CD8-positive, alpha-beta memory T cell (primary cell): ENCODE measurements around the gene TOP2A. TPM values are rescaled to one million over a fixed set of nuclear protein-coding genes. Genes with fewer than 3 reads are reported as not detected.
"Not testable (repeated sequence)": the region's sequence is repeated elsewhere in the genome, so short reads cannot be mapped to it uniquely, and the experiment has no call there.

Experiments
- CTCF ChIA-PET: fragments of 350-600 bp; sonication (Branson Sonifier 250); formaldehyde crosslinking; loops from one replicate; lab custom pipeline; 2021; ENCODE audit warnings: antibody characterized with exemption; lab: Charles Lee
- POLR2A ChIA-PET: fragments of 350-600 bp; sonication (Branson Sonifier 250); formaldehyde crosslinking; loops from one replicate; lab custom pipeline; 2021; ENCODE audit warnings: antibody characterized with exemption; lab: Charles Lee
- DNase-seq, 5 donors: peaks; one replicate each; pipeline versions ENCODE4 v3.0.0 to v3.0.0-alpha.2; 2020 to 2022; ENCODE audit warnings: mixed read lengths in 1 of 5
- H3K27ac ChIP-seq: one replicate; pipeline ENCODE4 v1.7.0; 2013; ENCODE audit warnings: low read depth, mild to moderate bottlenecking, low read length, moderate library complexity
- H3K27me3 ChIP-seq: 2 replicates; pipeline ENCODE4 v1.7.0; 2013; ENCODE audit warnings: low read length, mild to moderate bottlenecking; ENCODE audit not compliant: insufficient read depth, poor library complexity, severe bottlenecking
- H3K36me3 ChIP-seq: 2 replicates; pipeline ENCODE4 v1.7.0; 2013; ENCODE audit warnings: mild to moderate bottlenecking, low read length, moderate library complexity; ENCODE audit not compliant: insufficient read depth
- H3K4me1 ChIP-seq: 2 replicates; pipeline ENCODE4 v1.7.0; 2013; ENCODE audit warnings: mild to moderate bottlenecking, low read length, moderate library complexity; ENCODE audit not compliant: insufficient read depth
- H3K4me3 ChIP-seq: 2 replicates; pipeline ENCODE4 v1.7.0; 2013; ENCODE audit warnings: mild to moderate bottlenecking, low read length
- H3K9me3 ChIP-seq: 2 replicates; pipeline ENCODE4 v1.7.0; 2013; ENCODE audit warnings: mild to moderate bottlenecking, low read length
- H3K27ac Mint-ChIP-seq, 8 donors: one replicate each; pipeline ENCODE4 v1.8.0; 2020 to 2021; ENCODE audit warnings: mixed read lengths in 8 of 8, mild to moderate bottlenecking in 6 of 8, inconsistent platforms in 3 of 8, moderate library complexity in 3 of 8
- H3K27me3 Mint-ChIP-seq, 2 donors: one replicate each; pipeline ENCODE4 v1.8.0; 2020 to 2021; ENCODE audit warnings: mixed read lengths in 2 of 2, mild to moderate bottlenecking in 1 of 2, moderate library complexity in 1 of 2
- H3K36me3 Mint-ChIP-seq, 3 donors: one replicate each; pipeline ENCODE4 v1.8.0; 2020 to 2021; ENCODE audit warnings: mixed read lengths in 3 of 3, inconsistent platforms in 1 of 3, mild to moderate bottlenecking in 1 of 3
- H3K4me1 Mint-ChIP-seq, 3 donors: one replicate each; pipeline ENCODE4 v1.8.0; 2020 to 2021; ENCODE audit warnings: mixed read lengths in 3 of 3, inconsistent platforms in 1 of 3, mild to moderate bottlenecking in 1 of 3
- H3K4me3 Mint-ChIP-seq, 7 donors: one replicate each; pipeline ENCODE4 v1.8.0; 2020 to 2021; ENCODE audit warnings: mixed read lengths in 7 of 7, mild to moderate bottlenecking in 6 of 7, moderate library complexity in 4 of 7, inconsistent platforms in 2 of 7
- H3K9me3 Mint-ChIP-seq, 5 donors: one replicate each; pipeline ENCODE4 v1.8.0; 2020 to 2022; ENCODE audit warnings: mixed read lengths in 5 of 5, mild to moderate bottlenecking in 3 of 5, moderate library complexity in 2 of 5, inconsistent platforms in 1 of 5
- polyA plus RNA-seq: library from polyadenylated mRNA; unstranded; fragments of 300-500 nt; fragmentation: Illumina TruSeq; gene quantifications from one replicate; pipeline ENCODE4 v1.2.3, GENCODE V29; 2021
- total RNA-seq, 2 experiments: library from RNA; stranded (reverse); gene quantifications; one replicate each; pipeline ENCODE4 v1.2.3, GENCODE V29; 2021

TOP2A gene
- total and polyA plus RNA-seq, 3 experiments from 2014 or later = 0.86 to 143 (median 138) TPM

GRCh38 chr17:40382251-40382650, 35.4 kb downstream of the TOP2A start:
- Mint-ChIP-seq H3K9me3 (no peaks in the 10 kb centered on the region), H3K27me3 (peaks cover 0 to 3% of the 10 kb centered on the region in 2 donors), H3K36me3 (no peaks in the 10 kb centered on the region), H3K4me1 (no peaks in the 10 kb centered on the region), H3K27ac (no peak overlapping the region), H3K4me3 (no peak overlapping the region)
- H3K36me3 ChIP-seq = no peaks in the 10 kb centered on the region
- no peaks in the 10 kb centered on the region for H3K9me3 ChIP-seq
- DNase-seq = no peak
- POLR2A ChIA-PET = no interaction called here
- H3K27ac ChIP-seq = no peak overlapping the region
- H3K4me1 ChIP-seq = no peaks in the 10 kb centered on the region
- H3K4me3 ChIP-seq = no peak overlapping the region
- no peaks in the 10 kb centered on the region for H3K27me3 ChIP-seq
- CTCF ChIA-PET = no interaction called here

- POLR2A ChIA-PET = interaction anchor here (0.5 kb wide), 1 partner anchor 96 kb away, joined by 3 read pairs; no protein-coding TSS in a partner anchor
- CTCF ChIA-PET = no interaction called here
- Mint-ChIP-seq H3K27ac (no peak overlapping the region), H3K36me3 (peaks cover 0 to 1% (median 0%) of the 10 kb centered on the region in 3 donors), H3K4me3 (no peak overlapping the region), H3K27me3 (peaks cover 4 to 9% of the 10 kb centered on the region in 2 donors), H3K9me3 (no peaks in the 10 kb centered on the region), H3K4me1 (peaks cover 0 to 5% (median 4%) of the 10 kb centered on the region in 3 donors)
- no peaks in the 10 kb centered on the region for H3K36me3 ChIP-seq
- H3K9me3 ChIP-seq = no peaks in the 10 kb centered on the region
- H3K27ac ChIP-seq = no peak overlapping the region
- no peaks in the 10 kb centered on the region for H3K4me1 ChIP-seq
- no peak overlapping the region for H3K4me3 ChIP-seq
- H3K27me3 ChIP-seq = no peaks in the 10 kb centered on the region
- DNase-seq = no peak
Measured at GRCh38 chr17:40378966-40379365, 38.7 kb downstream of the TOP2A start.

DNA sequence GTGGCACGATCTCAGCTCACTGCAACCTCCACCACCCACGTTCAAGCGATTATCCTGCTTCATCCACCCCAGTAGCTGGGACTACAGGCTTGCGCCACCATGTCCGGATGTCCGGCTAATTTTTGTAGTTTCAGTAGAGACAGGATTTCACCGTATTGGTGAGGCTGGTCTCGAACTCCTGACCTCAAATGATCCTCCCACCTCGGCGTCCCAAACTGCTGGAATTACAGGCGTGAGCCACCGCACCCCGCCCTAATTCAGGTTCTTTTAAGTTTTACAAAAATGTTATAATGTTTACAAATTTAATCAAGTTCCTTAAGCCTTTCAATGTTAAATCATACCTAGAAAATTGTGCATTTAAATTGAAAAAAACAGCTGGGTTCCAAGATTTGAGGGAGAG, 39.9 kb downstream of the TOP2A start:
- Mint-ChIP-seq H3K4me3 (no peak overlapping the region), H3K9me3 (no peaks in the 10 kb centered on the region), H3K27ac (no peak overlapping the region), H3K36me3 (peaks cover 0 to 1% (median 0%) of the 10 kb centered on the region in 3 donors), H3K4me1 (peaks cover 0 to 5% (median 4%) of the 10 kb centered on the region in 3 donors), H3K27me3 (peaks cover 4 to 9% of the 10 kb centered on the region in 2 donors)
- H3K4me1 ChIP-seq = no peaks in the 10 kb centered on the region
- H3K27me3 ChIP-seq = no peaks in the 10 kb centered on the region
- CTCF ChIA-PET = interaction anchor here (1.4 to 1.5 kb wide), 2 partner anchors 19 to 182 kb away, joined by 4 to 6 read pairs; no protein-coding TSS in a partner anchor
- POLR2A ChIA-PET = no interaction called here
- DNase-seq = no peak
- no peak overlapping the region for H3K27ac ChIP-seq
- no peak overlapping the region for H3K4me3 ChIP-seq
- H3K36me3 ChIP-seq = no peaks in the 10 kb centered on the region
- no peaks in the 10 kb centered on the region for H3K9me3 ChIP-seq

DNA sequence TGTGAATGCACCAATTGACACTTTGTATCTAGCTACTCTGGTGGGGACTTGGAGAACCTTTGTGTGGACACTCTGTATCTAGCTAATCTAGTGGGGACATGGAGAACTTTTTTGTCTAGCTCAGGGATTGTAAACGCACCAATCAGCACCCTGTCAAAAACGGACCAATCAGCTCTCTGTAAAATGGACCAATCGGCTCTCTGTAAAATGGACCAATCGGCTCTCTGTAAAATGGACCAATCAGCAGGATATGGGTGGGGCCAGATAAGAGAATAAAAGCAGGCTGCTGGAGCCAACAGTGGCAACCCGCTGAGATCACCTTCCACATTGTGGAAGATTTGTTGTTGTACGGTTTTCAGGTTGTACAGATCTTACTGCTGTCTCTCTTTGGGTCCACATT, 41.2 kb downstream of the TOP2A start:
- peak in 1 of 5 donors; percentile 23 for DNase-seq
- H3K27ac ChIP-seq, H3K4me1 Mint-ChIP-seq, H3K27ac Mint-ChIP-seq, H3K27me3 Mint-ChIP-seq, H3K36me3 ChIP-seq, H3K4me3 Mint-ChIP-seq, H3K36me3 Mint-ChIP-seq, H3K4me3 ChIP-seq, H3K4me1 ChIP-seq, H3K27me3 ChIP-seq, H3K9me3 Mint-ChIP-seq, POLR2A ChIA-PET, H3K9me3 ChIP-seq: not testable (repeated sequence)
- CTCF ChIA-PET = interaction anchor here (0.7 to 1.5 kb wide), 2 partner anchors 184 to 193 kb away, joined by 3 to 4 read pairs; no protein-coding TSS in a partner anchor

DNA sequence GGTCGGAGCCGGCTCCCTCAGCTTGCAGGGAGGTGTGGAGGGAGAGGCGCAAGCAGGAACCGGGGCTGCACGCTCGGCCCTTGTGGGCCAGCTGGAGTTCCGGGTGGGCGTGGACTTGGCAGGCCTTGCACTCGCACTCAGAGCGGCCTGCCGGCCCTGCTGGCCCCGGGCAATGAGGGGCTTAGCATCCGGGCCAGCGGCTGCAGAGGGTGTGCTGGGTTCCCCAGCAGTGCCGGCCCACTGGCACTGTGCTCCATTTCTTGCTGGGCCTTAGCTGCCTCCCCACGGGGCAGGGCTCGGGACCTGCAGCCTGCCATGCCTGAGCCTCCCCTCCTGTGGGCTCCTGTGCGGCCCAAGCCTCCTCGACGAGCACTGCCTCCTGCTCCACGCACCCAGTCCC, 41.9 kb downstream of the TOP2A start:
- H3K9me3 ChIP-seq, H3K27me3 ChIP-seq, H3K4me1 Mint-ChIP-seq, H3K36me3 ChIP-seq, H3K4me1 ChIP-seq, POLR2A ChIA-PET, DNase-seq, H3K27ac ChIP-seq, H3K27me3 Mint-ChIP-seq, H3K36me3 Mint-ChIP-seq, H3K4me3 ChIP-seq, H3K4me3 Mint-ChIP-seq, H3K27ac Mint-ChIP-seq, H3K9me3 Mint-ChIP-seq: not testable (repeated sequence)
- CTCF ChIA-PET = interaction anchor here (0.9 to 1.4 kb wide), 2 partner anchors 13 to 157 kb away, joined by 3 read pairs; no protein-coding TSS in a partner anchor

- H3K9me3 Mint-ChIP-seq = no peaks in the 10 kb centered on the region
- Histone ChIP-seq H3K27ac (no peak overlapping the region), H3K4me1 (no peaks in the 10 kb centered on the region), H3K27me3 (no peaks in the 10 kb centered on the region), H3K36me3 (no peaks in the 10 kb centered on the region), H3K4me3 (no peak overlapping the region), H3K9me3 (no peaks in the 10 kb centered on the region)
- CTCF ChIA-PET = interaction anchor here (0.9 to 1.4 kb wide), 2 partner anchors 12 to 158 kb away, joined by 3 read pairs; no protein-coding TSS in a partner anchor
- H3K36me3 Mint-ChIP-seq = peaks cover 0 to 1% (median 0%) of the 10 kb centered on the region in 3 donors
- H3K4me1 Mint-ChIP-seq = peaks cover 3 to 10% (median 8%) of the 10 kb centered on the region in 3 donors
- no peak for DNase-seq
- H3K27me3 Mint-ChIP-seq = peaks cover 4 to 9% of the 10 kb centered on the region in 2 donors
- POLR2A ChIA-PET = no interaction called here
- H3K27ac Mint-ChIP-seq = no peak overlapping the region
- H3K4me3 Mint-ChIP-seq = no peak overlapping the region
Measured at GRCh38 chr17:40374821-40375498, 42.7 kb downstream of the TOP2A start.

- H3K27me3 ChIP-seq = no peaks in the 10 kb centered on the region
- no peaks in the 10 kb centered on the region for H3K4me1 ChIP-seq
- H3K9me3 Mint-ChIP-seq = no peaks in the 10 kb centered on the region
- no peak overlapping the region for H3K4me3 ChIP-seq
- H3K9me3 ChIP-seq = no peaks in the 10 kb centered on the region
- no peak overlapping the region for H3K4me3 Mint-ChIP-seq
- H3K36me3 Mint-ChIP-seq = peaks cover 0 to 1% (median 0%) of the 10 kb centered on the region in 3 donors
- peaks cover 4 to 6% of the 10 kb centered on the region in 2 donors for H3K27me3 Mint-ChIP-seq
- ChIA-PET CTCF (no interaction called here), POLR2A (no interaction called here)
- H3K36me3 ChIP-seq = no peaks in the 10 kb centered on the region
- no peak overlapping the region for H3K27ac Mint-ChIP-seq
- peaks cover 3 to 10% (median 8%) of the 10 kb centered on the region in 3 donors for H3K4me1 Mint-ChIP-seq
- H3K27ac ChIP-seq = no peak overlapping the region
- DNase-seq = no peak
Measured at GRCh38 chr17:40373999-40374398, 43.7 kb downstream of the TOP2A start.

- POLR2A ChIA-PET = no interaction called here
Measured at GRCh38 chr17:40373324-40373723, 44.4 kb downstream of the TOP2A start.

More at GRCh38 chr17:40373324-40373723, 44.4 kb downstream of the TOP2A start:
- CTCF ChIA-PET = no interaction called here
- Mint-ChIP-seq H3K27me3 (peaks cover 4 to 6% of the 10 kb centered on the region in 2 donors), H3K4me1 (peaks cover 3 to 10% (median 8%) of the 10 kb centered on the region in 3 donors), H3K4me3 (no peak overlapping the region), H3K27ac (no peak overlapping the region), H3K36me3 (peaks cover 0 to 1% (median 0%) of the 10 kb centered on the region in 3 donors), H3K9me3 (no peaks in the 10 kb centered on the region)
- no peaks in the 10 kb centered on the region for H3K27me3 ChIP-seq
- DNase-seq = no peak
- H3K36me3 ChIP-seq = no peaks in the 10 kb centered on the region
- H3K4me3 ChIP-seq = no peak overlapping the region
- no peak overlapping the region for H3K27ac ChIP-seq
- no peaks in the 10 kb centered on the region for H3K4me1 ChIP-seq
- H3K9me3 ChIP-seq = no peaks in the 10 kb centered on the region
